GM20000 (cell line): ENCODE measurements around the gene JMJD6.
A peak's percentile ranks its signal among the peaks of the same experiment; 100 is the strongest.

Experiments
- DNase-seq: peaks from one replicate; pipeline ENCODE4 v3.0.0; 2012; ENCODE audit warnings: low spot score
- CTCF ChIP-seq: IDR thresholded peaks from 2 replicates; pipeline ENCODE4 v1.5.1; 2012; ENCODE audit warnings: mild to moderate bottlenecking, control low read depth; ENCODE audit errors: extremely low read depth, missing control alignments

The JMJD6 gene

GRCh38 chr17:76671912-76672262 is 54.5 kb downstream of the JMJD6 start:
- DNase-seq = no peak
- TF ChIP-seq CTCF = no peak

GRCh38 chr17:76671123-76671911 is 55.1 kb downstream of the JMJD6 start:
- TF ChIP-seq CTCF = no peak
- DNase-seq = peak; percentile 97

DNA sequence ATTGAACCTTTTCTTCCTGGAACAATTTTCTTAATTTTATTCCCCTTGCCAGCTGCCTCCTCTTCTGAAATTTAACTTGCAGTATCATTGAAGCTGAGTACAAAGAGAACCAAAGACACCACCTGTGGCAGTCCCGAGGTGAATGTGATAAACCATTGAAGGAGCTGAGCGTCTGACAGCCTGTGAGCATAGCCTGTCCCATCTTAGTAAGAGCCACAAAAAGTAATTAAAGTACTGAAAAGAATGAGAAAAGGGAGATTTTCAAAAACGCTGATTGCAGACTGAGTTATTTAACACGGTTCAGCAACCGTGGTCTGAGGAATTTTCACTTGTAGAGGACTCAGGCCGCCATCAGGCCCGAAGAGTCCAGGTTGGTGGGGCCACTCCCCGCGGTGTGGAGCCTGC is 55.7 kb downstream of the JMJD6 start:
- DNase-seq = no peak
- no peak for TF ChIP-seq CTCF

GRCh38 chr17:76670020-76670717 is 56.2 kb downstream of the JMJD6 start:
- no peak for TF ChIP-seq CTCF
- DNase-seq = no peak
